Measurements from ENCODE around the gene ESYT3.
"Not testable (repeated sequence)": the region's sequence is repeated elsewhere in the genome, so short reads cannot be mapped to it uniquely, and the experiment has no call there.

The ESYT3 gene

DNA sequence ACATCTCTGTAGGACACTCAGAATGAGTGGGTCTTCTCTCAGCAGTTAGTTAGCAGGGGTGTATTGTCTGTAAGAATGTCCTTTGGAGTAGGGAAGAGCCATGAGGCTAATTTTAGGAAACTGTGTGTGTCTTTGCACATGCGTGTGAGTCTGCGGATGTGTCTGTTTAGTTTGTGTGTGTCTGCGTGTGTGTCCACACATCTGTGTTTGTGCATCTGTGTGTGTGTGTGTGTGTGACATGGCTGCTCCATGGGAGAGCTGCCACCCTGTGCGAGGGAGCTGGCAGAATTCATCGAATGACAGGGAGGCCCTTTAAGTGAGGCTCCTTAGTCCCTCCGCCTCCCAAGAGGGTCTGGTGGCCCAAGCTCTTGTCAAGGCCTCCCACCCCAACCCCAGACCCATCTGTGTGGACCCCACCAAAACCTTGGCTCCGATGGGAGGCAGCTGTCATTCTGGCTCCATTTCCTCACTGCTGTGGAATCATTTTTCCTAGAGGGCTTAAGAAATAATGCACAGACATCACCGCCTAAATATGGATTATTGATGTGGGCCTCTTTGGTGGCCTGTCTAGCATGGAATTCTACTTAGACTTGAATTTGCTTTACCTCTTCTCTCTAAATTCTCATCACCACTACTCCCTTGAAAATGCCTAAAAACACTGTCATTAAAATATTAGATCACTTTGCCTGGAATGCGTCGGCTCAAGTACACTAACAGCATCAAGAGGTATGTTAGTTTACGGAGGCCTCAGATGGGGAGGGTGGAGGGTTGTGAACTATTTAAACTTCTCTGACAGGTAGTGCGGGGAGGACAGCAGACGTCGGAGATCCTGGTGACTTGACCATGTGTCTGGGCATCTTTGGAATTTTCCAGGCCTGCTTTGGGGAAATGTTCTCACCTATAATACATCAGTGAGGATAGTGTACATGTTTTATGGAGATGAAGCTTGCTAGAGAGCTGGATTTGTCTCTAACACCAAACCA, 9.4 kb downstream of the ESYT3 start:
- Histone ChIP-seq H3K9ac (ENCODE audit: low read length) (no peak overlapping the region), H3K27me3 (replicated peaks; ENCODE audit: control insufficient read depth, insufficient read depth, low read length) (no peaks in the 10 kb centered on the region), H3K36me3 (ENCODE audit: control insufficient read depth, insufficient read depth, low read length, severe bottlenecking) (no peaks in the 10 kb centered on the region), H3K9me3 (ENCODE audit: control insufficient read depth, low read length) (no peaks in the 10 kb centered on the region), H3K4me1 (ENCODE audit: control insufficient read depth, insufficient read depth, low read length) (peaks cover 34% of the 10 kb centered on the region), H3K4me3 (ENCODE audit: low read length) (no peak overlapping the region)
- DNase-seq (ENCODE audit: low read depth), result no peak

- Histone ChIP-seq H3K27me3 (replicated peaks; ENCODE audit: control insufficient read depth, insufficient read depth, low read length) (no peaks in the 10 kb centered on the region), H3K4me1 (ENCODE audit: control insufficient read depth, insufficient read depth, low read length) (peaks cover 32% of the 10 kb centered on the region), H3K9ac (ENCODE audit: low read length) (no peak overlapping the region), H3K4me3 (ENCODE audit: low read length) (no peak overlapping the region), H3K9me3 (ENCODE audit: control insufficient read depth, low read length) (no peaks in the 10 kb centered on the region), H3K36me3 (ENCODE audit: control insufficient read depth, insufficient read depth, low read length, severe bottlenecking) (no peaks in the 10 kb centered on the region)
- DNase-seq (ENCODE audit: low read depth), result no peak
Measured at GRCh38 chr3:138445236-138445635, 10.8 kb downstream of the ESYT3 start.

DNA sequence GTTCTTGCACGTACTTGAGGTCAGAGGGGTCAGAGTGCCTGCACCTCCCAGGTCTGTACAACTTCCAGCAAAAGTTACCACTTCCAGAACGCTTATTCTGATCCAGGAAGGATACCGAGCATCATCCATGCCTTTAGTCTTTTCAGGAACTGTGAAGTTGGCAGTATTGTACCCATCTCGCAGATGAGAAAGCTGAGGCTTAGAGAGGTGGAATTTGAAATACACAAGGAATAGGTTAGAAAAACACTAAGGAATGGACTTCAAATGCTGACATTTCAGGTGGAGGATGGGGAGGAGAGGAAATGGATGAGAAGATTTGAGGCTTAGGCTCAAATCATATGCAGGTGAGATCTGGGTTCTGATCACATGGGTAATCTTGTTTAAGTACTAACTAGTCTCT, 11.2 kb downstream of the ESYT3 start:
- no peak for DNase-seq (ENCODE audit: low read depth)
- H3K4me3 ChIP-seq (ENCODE audit: low read length), result no peak overlapping the region

GRCh38 chr3:138448631-138449030, 14.2 kb downstream of the ESYT3 start:
- Histone ChIP-seq H3K36me3 (ENCODE audit: control insufficient read depth, insufficient read depth, low read length, severe bottlenecking) (no peaks in the 10 kb centered on the region), H3K9ac (ENCODE audit: low read length) (no peak overlapping the region), H3K4me3 (ENCODE audit: low read length) (no peak overlapping the region), H3K4me1 (ENCODE audit: control insufficient read depth, insufficient read depth, low read length) (no peaks in the 10 kb centered on the region), H3K9me3 (ENCODE audit: control insufficient read depth, low read length) (no peaks in the 10 kb centered on the region), H3K27me3 (replicated peaks; ENCODE audit: control insufficient read depth, insufficient read depth, low read length) (no peaks in the 10 kb centered on the region)
- no peak for DNase-seq (ENCODE audit: low read depth)

More for the DNA sequence above, 11.2 kb downstream of the ESYT3 start:
- Histone ChIP-seq H3K36me3 (ENCODE audit: control insufficient read depth, insufficient read depth, low read length, severe bottlenecking) (no peaks in the 10 kb centered on the region), H3K4me1 (ENCODE audit: control insufficient read depth, insufficient read depth, low read length) (peaks cover 28% of the 10 kb centered on the region), H3K9me3 (ENCODE audit: control insufficient read depth, low read length) (no peaks in the 10 kb centered on the region), H3K27me3 (replicated peaks; ENCODE audit: control insufficient read depth, insufficient read depth, low read length) (no peaks in the 10 kb centered on the region), H3K9ac (ENCODE audit: low read length) (no peak overlapping the region)

DNA sequence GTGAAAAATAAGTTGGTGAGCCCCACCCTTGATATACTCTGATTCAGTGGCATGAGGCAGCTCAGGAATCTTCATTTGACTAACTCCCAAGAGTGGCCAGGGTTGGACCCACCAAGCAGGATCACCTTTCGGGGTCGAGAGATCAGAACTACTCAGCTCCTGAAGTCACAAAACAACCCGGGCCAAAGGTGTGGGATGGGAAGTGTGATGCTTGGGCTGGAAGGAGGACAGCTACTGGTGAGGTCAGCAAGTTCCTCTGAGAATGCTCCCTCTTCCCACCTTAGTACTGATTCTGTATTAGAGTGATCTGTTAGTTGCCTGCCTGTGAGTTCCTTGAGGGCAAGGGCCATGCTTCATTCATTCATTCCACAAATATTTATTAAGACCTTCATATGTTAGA, 15.1 kb downstream of the ESYT3 start:
- no peak overlapping the region for H3K4me3 ChIP-seq (ENCODE audit: low read length)
- H3K27me3 ChIP-seq (replicated peaks; ENCODE audit: control insufficient read depth, insufficient read depth, low read length), result no peaks in the 10 kb centered on the region
- peaks cover 2% of the 10 kb centered on the region for H3K4me1 ChIP-seq (ENCODE audit: control insufficient read depth, insufficient read depth, low read length)
- no peaks in the 10 kb centered on the region for H3K36me3 ChIP-seq (ENCODE audit: control insufficient read depth, insufficient read depth, low read length, severe bottlenecking)
- H3K9me3 ChIP-seq (ENCODE audit: control insufficient read depth, low read length), result no peaks in the 10 kb centered on the region
- H3K9ac ChIP-seq (ENCODE audit: low read length), result no peak overlapping the region
- no peak for DNase-seq (ENCODE audit: low read depth)

- H3K4me3 ChIP-seq (ENCODE audit: low read length), result no peak overlapping the region
- H3K9me3 ChIP-seq (ENCODE audit: control insufficient read depth, low read length), result no peaks in the 10 kb centered on the region
- no peaks in the 10 kb centered on the region for H3K36me3 ChIP-seq (ENCODE audit: control insufficient read depth, insufficient read depth, low read length, severe bottlenecking)
- H3K27me3 ChIP-seq (replicated peaks; ENCODE audit: control insufficient read depth, insufficient read depth, low read length), result no peaks in the 10 kb centered on the region
- H3K9ac ChIP-seq (ENCODE audit: low read length), result no peak overlapping the region
- peaks cover 7% of the 10 kb centered on the region for H3K4me1 ChIP-seq (ENCODE audit: control insufficient read depth, insufficient read depth, low read length)
- DNase-seq (ENCODE audit: low read depth), result no peak
Measured at GRCh38 chr3:138450181-138450580, 15.8 kb downstream of the ESYT3 start.

- DNase-seq (ENCODE audit: low read depth), result no peak
- Histone ChIP-seq H3K9ac (ENCODE audit: low read length) (no peak overlapping the region), H3K9me3 (ENCODE audit: control insufficient read depth, low read length) (no peaks in the 10 kb centered on the region), H3K4me1 (ENCODE audit: control insufficient read depth, insufficient read depth, low read length) (peaks cover 7% of the 10 kb centered on the region), H3K36me3 (ENCODE audit: control insufficient read depth, insufficient read depth, low read length, severe bottlenecking) (no peaks in the 10 kb centered on the region), H3K27me3 (replicated peaks; ENCODE audit: control insufficient read depth, insufficient read depth, low read length) (no peaks in the 10 kb centered on the region), H3K4me3 (ENCODE audit: low read length) (no peak overlapping the region)
Measured at GRCh38 chr3:138450704-138451424, 16.4 kb downstream of the ESYT3 start.

- Histone ChIP-seq H3K4me3 (ENCODE audit: low read length) (no peak overlapping the region), H3K27me3 (replicated peaks; ENCODE audit: control insufficient read depth, insufficient read depth, low read length) (no peaks in the 10 kb centered on the region), H3K9ac (ENCODE audit: low read length) (no peak overlapping the region), H3K36me3 (ENCODE audit: control insufficient read depth, insufficient read depth, low read length, severe bottlenecking) (no peaks in the 10 kb centered on the region), H3K9me3 (ENCODE audit: control insufficient read depth, low read length) (no peaks in the 10 kb centered on the region), H3K4me1 (ENCODE audit: control insufficient read depth, insufficient read depth, low read length) (peaks cover 7% of the 10 kb centered on the region)
- no peak for DNase-seq (ENCODE audit: low read depth)
Measured at GRCh38 chr3:138451595-138452162, 17.3 kb downstream of the ESYT3 start.

DNA sequence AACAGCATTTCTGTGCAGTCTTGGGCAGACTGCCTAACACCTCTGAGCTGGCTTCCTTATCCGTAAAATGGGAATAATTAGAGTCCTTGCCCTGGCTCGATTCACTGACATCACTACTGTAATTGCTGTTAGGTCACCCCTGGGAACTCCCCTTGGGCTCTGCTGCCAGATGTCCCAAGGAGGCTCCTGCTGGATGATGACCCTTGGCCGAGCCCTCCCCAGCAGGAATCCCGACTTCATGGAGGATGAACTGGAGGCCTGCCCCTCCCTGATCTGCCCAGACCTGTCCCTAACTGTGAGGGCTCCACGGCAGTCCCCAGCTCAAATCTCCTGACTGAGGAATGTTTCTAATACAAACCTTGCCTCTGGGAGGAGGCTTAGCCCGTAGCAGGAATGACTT, 18.0 kb downstream of the ESYT3 start:
- H3K9ac ChIP-seq (ENCODE audit: low read length), result no peak overlapping the region
- H3K9me3 ChIP-seq (ENCODE audit: control insufficient read depth, low read length), result no peaks in the 10 kb centered on the region
- no peaks in the 10 kb centered on the region for H3K36me3 ChIP-seq (ENCODE audit: control insufficient read depth, insufficient read depth, low read length, severe bottlenecking)
- no peaks in the 10 kb centered on the region for H3K27me3 ChIP-seq (replicated peaks; ENCODE audit: control insufficient read depth, insufficient read depth, low read length)
- H3K4me1 ChIP-seq (ENCODE audit: control insufficient read depth, insufficient read depth, low read length), result peaks cover 7% of the 10 kb centered on the region
- H3K4me3 ChIP-seq (ENCODE audit: low read length), result no peak overlapping the region
- DNase-seq (ENCODE audit: low read depth), result no peak

DNA sequence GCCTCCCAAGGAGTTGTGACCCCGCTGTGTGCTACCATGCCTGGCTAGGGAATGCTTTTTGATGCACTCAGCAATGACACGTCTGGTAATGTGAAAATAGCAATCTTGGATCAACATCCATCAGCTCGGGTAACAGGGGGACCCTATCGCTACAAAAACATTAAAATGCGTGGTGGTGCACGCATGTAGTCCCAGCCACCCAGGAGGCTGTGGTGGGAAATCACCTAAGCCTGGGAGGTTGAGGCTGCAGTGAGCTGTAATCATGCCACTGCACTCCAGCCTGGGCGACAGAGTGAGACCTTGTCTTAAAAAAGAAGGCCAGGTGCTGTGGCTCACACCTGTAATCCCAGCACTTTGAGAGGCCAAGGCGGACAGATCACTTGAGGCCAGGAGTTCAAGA, 19.5 kb downstream of the ESYT3 start:
- not testable (repeated sequence) for DNase-seq (ENCODE audit: low read depth); H3K4me1 ChIP-seq (ENCODE audit: control insufficient read depth, insufficient read depth, low read length); H3K9me3 ChIP-seq (ENCODE audit: control insufficient read depth, low read length); H3K4me3 ChIP-seq (ENCODE audit: low read length); H3K36me3 ChIP-seq (ENCODE audit: control insufficient read depth, insufficient read depth, low read length, severe bottlenecking); H3K27me3 ChIP-seq (replicated peaks; ENCODE audit: control insufficient read depth, insufficient read depth, low read length); H3K9ac ChIP-seq (ENCODE audit: low read length)
